Endodermal cell (in vitro differentiated cells): Measurements from ENCODE around the gene ATP8B4. TPM values are rescaled to one million over a fixed set of nuclear protein-coding genes. Genes with fewer than 3 reads are reported as not detected.

ENCODE experiments used
- DNase-seq: peaks from one replicate; pipeline ENCODE4 v3.0.0-alpha.2; 2017
- H3K27ac ChIP-seq: 2 replicates; pipeline ENCODE4 v1.5.1; 2013; ENCODE audit warnings: mild to moderate bottlenecking, low read depth, low read length, moderate library complexity
- H3K27me3 ChIP-seq: 2 replicates; pipeline ENCODE4 v1.6.1; 2013; ENCODE audit warnings: mild to moderate bottlenecking, low read length, moderate library complexity; ENCODE audit not compliant: insufficient read depth, control insufficient read depth, poor library complexity, severe bottlenecking
- H3K36me3 ChIP-seq: 2 replicates; pipeline ENCODE4 v1.7.0; 2013; ENCODE audit warnings: mild to moderate bottlenecking, low read length, moderate library complexity; ENCODE audit not compliant: control insufficient read depth, insufficient read depth
- H3K4me1 ChIP-seq: one replicate; pipeline ENCODE4 v1.7.0; 2013; ENCODE audit warnings: low read length; ENCODE audit not compliant: control insufficient read depth, insufficient read depth
- H3K4me3 ChIP-seq: 2 replicates; pipeline ENCODE4 v1.5.1; 2013; ENCODE audit warnings: mild to moderate bottlenecking, low read length, moderate library complexity
- H3K9ac ChIP-seq: 2 replicates; pipeline ENCODE4 v1.6.1; 2013; ENCODE audit warnings: mild to moderate bottlenecking, low read length, moderate library complexity; ENCODE audit not compliant: poor library complexity, severe bottlenecking; ENCODE audit errors: extremely low read depth
- H3K9me3 ChIP-seq: 2 replicates; pipeline ENCODE4 v1.6.1; 2013; ENCODE audit warnings: mild to moderate bottlenecking, low read length, moderate library complexity; ENCODE audit not compliant: control insufficient read depth
- H3K27ac Mint-ChIP-seq: 2 replicates; pipeline ENCODE4 v1.8.0; 2020; ENCODE audit warnings: mixed read lengths
- H3K27me3 Mint-ChIP-seq: 2 replicates; pipeline ENCODE4 v1.8.0; 2021; ENCODE audit warnings: mild to moderate bottlenecking, mixed read lengths; ENCODE audit not compliant: insufficient read depth
- H3K36me3 Mint-ChIP-seq: 2 replicates; pipeline ENCODE4 v1.8.0; 2020; ENCODE audit warnings: low read depth, mixed read lengths
- H3K4me1 Mint-ChIP-seq: 2 replicates; pipeline ENCODE4 v1.8.0; 2020; ENCODE audit warnings: mixed read lengths
- H3K4me3 Mint-ChIP-seq: 2 replicates; pipeline ENCODE4 v1.8.0; 2020; ENCODE audit warnings: mild to moderate bottlenecking, moderate library complexity, mixed read lengths
- H3K9me3 Mint-ChIP-seq: 2 replicates; pipeline ENCODE4 v1.8.0; 2020; ENCODE audit warnings: mild to moderate bottlenecking, mixed read lengths
- CTCF ChIP-seq: fragments of 200-600 bp; sonication (generic); conservative IDR thresholded peaks from 2 replicates; pipeline ENCODE4 v1.5.0; 2021; ENCODE audit warnings: antibody characterized with exemption, mild to moderate bottlenecking
- WGBS, 2 experiments: methylation state at CpG; one replicate each; pipeline versions ENCODE4 v1.1.5 to v1.1.7; 2013; ENCODE audit warnings: missing lambda C conversion rate in 2 of 2, mixed read lengths in 1 of 2; ENCODE audit not compliant: insufficient coverage in 1 of 2, insufficient read length in 1 of 2; 5-methylcytosine and 5-hydroxymethylcytosine counted together
- total RNA-seq, 2 donors: library from RNA; stranded (reverse); fragmentation: NEBNext Ultra II Directional in 1 of 2; extraction: Animal tissue kit (Norgen Biotek cat#: 25700) in 1 of 2; gene quantifications; 2 replicates in 1 of 2; 3 replicates in 1 of 2; pipeline ENCODE4 v1.2.1, GENCODE V29; 2021

Gene ATP8B4
- total RNA-seq, 2 donors from 2014 or later = 0.64 to 0.95 TPM

- H3K4me1 Mint-ChIP-seq = peaks cover 2% of the 10 kb centered on the region
- H3K27me3 Mint-ChIP-seq = no peaks in the 10 kb centered on the region
- H3K27ac Mint-ChIP-seq = no peak overlapping the region
- DNase-seq = no peak
- no peaks in the 10 kb centered on the region for H3K36me3 Mint-ChIP-seq
- Histone ChIP-seq H3K4me1 (peaks cover 3% of the 10 kb centered on the region), H3K9me3 (peaks cover 9% of the 10 kb centered on the region), H3K4me3 (no peak overlapping the region), H3K27me3 (no peaks in the 10 kb centered on the region), H3K27ac (no peak overlapping the region), H3K9ac (no peak overlapping the region), H3K36me3 (no peaks in the 10 kb centered on the region)
- H3K4me3 Mint-ChIP-seq = no peak overlapping the region
- TF ChIP-seq CTCF = no peak
- WGBS, 2 experiments = 98 to 100% methylated on average over 1 to 2 of the region's 2 CpGs
- peaks cover 4% of the 10 kb centered on the region for H3K9me3 Mint-ChIP-seq
Measured at GRCh38 chr15:50146632-50147031, 27.6 kb upstream of the ATP8B4 start.

GRCh38 chr15:50145451-50145872 lies 26.4 kb upstream of the ATP8B4 start:
- no peaks in the 10 kb centered on the region for H3K36me3 ChIP-seq
- Mint-ChIP-seq H3K4me3 (no peak overlapping the region), H3K36me3 (no peaks in the 10 kb centered on the region), H3K9me3 (peaks cover 4% of the 10 kb centered on the region), H3K4me1 (peaks cover 2% of the 10 kb centered on the region), H3K27me3 (no peaks in the 10 kb centered on the region), H3K27ac (no peak overlapping the region)
- no peak overlapping the region for H3K4me3 ChIP-seq
- H3K4me1 ChIP-seq = peaks cover 3% of the 10 kb centered on the region
- H3K27me3 ChIP-seq = no peaks in the 10 kb centered on the region
- peak; percentile 77 for TF ChIP-seq CTCF
- no peak overlapping the region for H3K9ac ChIP-seq
- no peak for DNase-seq
- no peak overlapping the region for H3K27ac ChIP-seq
- H3K9me3 ChIP-seq = peaks cover 9% of the 10 kb centered on the region
- WGBS, 2 experiments = 38% methylated on average over 2 of the region's 2 CpGs; no CpG with 5 or more reads in 1 of the 2 experiments

GRCh38 chr15:50144341-50145120 lies 25.5 kb upstream of the ATP8B4 start:
- Mint-ChIP-seq H3K27me3 (no peaks in the 10 kb centered on the region), H3K4me1 (peaks cover 2% of the 10 kb centered on the region), H3K36me3 (no peaks in the 10 kb centered on the region), H3K4me3 (no peak overlapping the region), H3K27ac (no peak overlapping the region), H3K9me3 (peaks cover 4% of the 10 kb centered on the region)
- Histone ChIP-seq H3K36me3 (no peaks in the 10 kb centered on the region), H3K4me1 (peaks cover 3% of the 10 kb centered on the region), H3K27me3 (no peaks in the 10 kb centered on the region), H3K4me3 (peak overlapping the region; percentile 6), H3K9ac (no peak overlapping the region), H3K9me3 (peaks cover 9% of the 10 kb centered on the region), H3K27ac (no peak overlapping the region)
- 52 to 76% methylated on average over 3 to 6 of the region's 6 CpGs for WGBS, 2 experiments
- no peak for DNase-seq
- TF ChIP-seq CTCF = no peak
